Measurements from ENCODE around the gene SERTM2. TPM values are rescaled to one million over a fixed set of nuclear protein-coding genes. Genes with fewer than 3 reads are reported as not detected.

Gene SERTM2
- total and polyA plus RNA-seq, 2 donors (not counting 3 experiments of a cell fraction or from before 2014, with no cell fraction given) = not detected

- dilution Hi-C loops (cut with MboI; ENCODE audit: extremely low pct_ligation_motif_present, low sequenced_read_pairs) = no loop called here
- intact Hi-C loops (cut with micrococcal nuclease) = no loop called here
- FAIRE-seq = no peak
These were observed 7.2 kb downstream of the SERTM2 start for GRCh38 chrX:111518667-111519066.

More at GRCh38 chrX:111518667-111519066, 7.2 kb downstream of the SERTM2 start:
- no peaks in the 10 kb centered on the region for H3K9me1 ChIP-seq (replicated peaks; ENCODE audit: control insufficient read depth, extremely low read depth, insufficient read depth, low read length)
- ChIA-PET CTCF (no interaction called here), POLR2A (no interaction called here)
- no TSS peak for BruUV-seq (replicated peaks)
- no peak overlapping the region for H3K4me2 ChIP-seq (ENCODE audit: insufficient read depth, low read length)
- no peaks in the 10 kb centered on the region for H3K36me3 ChIP-seq (ENCODE audit: control insufficient read depth in 2 of 2, extremely low read depth in 1 of 2, insufficient read depth in 2 of 2, low read length in 2 of 2)
- no peaks in the 10 kb centered on the region for H3K9me3 ChIP-seq (replicated peaks; ENCODE audit: control insufficient read depth, insufficient read depth, low read length)
- H4K20me1 ChIP-seq (replicated peaks; ENCODE audit: control insufficient read depth, extremely low read depth, insufficient read depth, low read length) = no peaks in the 10 kb centered on the region
- no peaks in the 10 kb centered on the region for H3K27me3 ChIP-seq (ENCODE audit: control insufficient read depth in 2 of 2, insufficient read depth in 2 of 2, low read length in 2 of 2)
- no peaks in the 10 kb centered on the region for H3K4me1 ChIP-seq (ENCODE audit: control insufficient read depth, extremely low read depth, insufficient read depth, low read length)
- no peak overlapping the region for H3K4me3 ChIP-seq (replicated peaks in 1 of 3; ENCODE audit: insufficient read depth in 1 of 3, low read depth in 1 of 3, low read length in 3 of 3)
- DNase-seq (ENCODE audit: low read depth, low spot score) = no peak
- no peaks in the 10 kb centered on the region for H3K79me2 ChIP-seq (ENCODE audit: control insufficient read depth, insufficient read depth, low read length)
- TF ChIP-seq JUN (IDR thresholded peaks at IDR 0.05; ENCODE audit: borderline replicate concordance, insufficient read depth, insufficient read length, low read depth) = no peak
- no peak for TF ChIP-seq MAX (IDR thresholded peaks at IDR 0.05; ENCODE audit: insufficient read depth, insufficient read length)
- TF ChIP-seq CTCF (IDR thresholded peaks at IDR 0.05; ENCODE audit: extremely low read depth in 1 of 2, insufficient read depth in 1 of 2, low read depth in 1 of 2, low read length in 2 of 2) = no peak
- no peak for TF ChIP-seq POLR2AphosphoS5 (IDR thresholded peaks at IDR 0.05; ENCODE audit: insufficient read depth, low read depth, low read length)
- no peak for TF ChIP-seq FOS (IDR thresholded peaks at IDR 0.05; ENCODE audit: borderline replicate concordance, insufficient read depth, low read length)
- H3K9ac ChIP-seq (replicated peaks; ENCODE audit: extremely low read depth, insufficient read depth, low read length) = no peak overlapping the region
- no peak overlapping the region for H2AFZ ChIP-seq (ENCODE audit: low read depth, low read length)
- H3K27ac ChIP-seq (ENCODE audit: insufficient read depth, low read depth, low read length) = no peak overlapping the region
